GM12892 (cell line): Measurements from ENCODE around the gene SMIM41.

Source experiments
- POLR2A ChIP-seq: IDR thresholded peaks from 2 replicates; pipeline ENCODE4 v1.6.1; 2011; ENCODE audit warnings: low read depth, low read length, control low read depth
- POLR2AphosphoS5 ChIP-seq: IDR thresholded peaks from 2 replicates; pipeline ENCODE4 v1.6.1; 2011; ENCODE audit warnings: low read depth, low read length, control low read depth
- TAF1 ChIP-seq: IDR thresholded peaks from 2 replicates; pipeline ENCODE4 v1.6.1; 2011; ENCODE audit warnings: low read depth, mild to moderate bottlenecking, control low read depth, low read length, borderline replicate concordance

GRCh38 chr12:52122540-52122871 is 43.0 kb downstream of the SMIM41 start:
- TF ChIP-seq POLR2A = no peak
- no peak for TF ChIP-seq POLR2AphosphoS5
- no peak for TF ChIP-seq TAF1
